Pulmonary artery endothelial cell (primary cell): ENCODE data around the gene S100A2. TPM values are rescaled to one million over a fixed set of nuclear protein-coding genes. Genes with fewer than 3 reads are reported as not detected.

ENCODE experiments used
- DNase-seq: peaks from one replicate; pipeline ENCODE4 v3.0.0-alpha.2; 2011; ENCODE audit warnings: low read depth, low spot score
- total RNA-seq: library from RNA; depleted of rRNA; stranded (reverse); fragments of >200 nt; gene quantifications from 2 replicates; pipeline ENCODE4 v1.2.3, GENCODE V29; 2014

Gene S100A2
- 1.6 and 2.2 TPM in 2 replicates for total RNA-seq

DNA sequence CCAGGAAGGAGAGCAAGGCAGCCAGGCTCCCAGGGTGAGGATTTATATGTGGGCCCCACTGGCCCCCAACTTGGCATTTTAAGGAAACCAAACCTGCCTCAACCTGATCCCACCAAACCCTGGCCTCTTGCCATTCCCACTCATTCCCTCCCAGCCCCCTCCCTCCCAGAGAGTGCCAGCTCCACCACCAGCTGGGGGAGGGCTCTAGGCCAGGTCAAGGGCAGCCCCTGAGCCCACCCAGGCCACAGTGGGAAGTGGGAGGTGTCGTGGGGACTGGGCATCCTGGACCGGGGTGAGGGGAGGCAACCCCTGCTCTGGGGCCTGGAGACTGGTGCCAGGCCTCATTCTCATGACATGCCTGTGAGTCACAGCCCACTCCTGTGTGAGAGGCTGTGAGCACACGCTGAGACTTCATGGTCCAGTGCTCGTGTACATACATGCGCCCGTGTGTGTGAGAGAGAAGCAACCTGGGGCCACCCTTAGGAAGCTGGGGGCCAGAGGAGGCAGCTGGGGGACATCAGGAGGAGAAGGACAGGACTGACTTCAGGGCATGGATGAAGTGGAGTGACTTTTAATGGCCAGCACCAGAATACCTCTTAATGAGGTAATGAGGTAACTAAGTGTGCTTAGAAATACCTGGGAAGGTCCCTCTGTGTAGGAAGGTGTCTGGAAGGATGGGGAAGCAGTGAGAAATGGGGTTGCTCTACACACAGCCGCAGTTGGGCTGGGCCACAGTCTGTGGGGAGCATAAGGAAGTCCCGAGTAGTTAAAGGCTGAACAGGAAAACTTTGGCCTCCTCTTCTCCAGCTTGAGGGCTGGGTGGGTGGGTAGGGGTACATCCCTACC, at the start of gene S100A2:
Gene S100A2 (minus strand): TSS at position 316 of the 846 bp plus-strand sequence. CDS start 1,967 bp downstream, outside the sequence.
- peak; percentile 53 for DNase-seq

DNA sequence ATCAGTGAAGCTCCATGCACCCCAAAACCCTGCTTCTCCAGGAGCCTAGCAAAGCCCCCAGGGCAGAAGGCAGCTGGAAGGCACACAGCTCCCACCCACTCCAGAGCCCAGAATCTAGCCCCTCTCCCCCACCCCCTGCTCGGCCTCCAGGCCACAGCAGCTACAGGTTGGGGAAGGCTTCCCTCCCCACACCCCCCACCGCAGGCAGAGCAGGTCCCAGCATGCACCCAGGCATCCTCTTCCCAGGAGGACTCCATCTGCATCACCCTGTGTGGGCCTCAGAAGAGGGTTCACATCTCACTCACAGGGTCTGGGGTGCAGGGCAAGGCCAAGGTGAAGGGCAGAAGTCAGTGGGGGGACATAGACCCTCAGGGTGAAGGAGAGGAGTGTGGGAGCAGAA, 49.8 kb upstream of the S100A2 start:
- no peak for DNase-seq

DNA sequence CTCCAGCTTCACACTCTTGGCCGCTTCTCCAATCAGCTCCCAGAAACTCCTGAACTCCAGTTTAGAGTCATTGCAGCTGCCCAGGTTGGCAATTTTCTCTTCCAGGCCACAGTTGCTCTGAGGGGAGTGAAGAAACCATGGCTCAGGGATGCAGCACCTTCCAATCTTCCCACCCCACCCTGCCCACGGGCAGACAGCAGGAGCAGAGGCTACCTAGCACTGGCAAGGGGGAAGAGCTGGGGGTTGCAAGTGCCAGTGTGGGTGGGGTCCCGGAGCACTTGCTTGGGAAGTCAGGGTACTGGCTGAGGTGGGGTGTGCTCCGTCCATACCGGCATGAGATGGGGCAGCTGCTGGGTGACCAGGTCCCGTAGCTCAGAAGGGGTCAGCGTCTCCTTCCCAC, 49.3 kb upstream of the S100A2 start:
- no peak for DNase-seq

DNA sequence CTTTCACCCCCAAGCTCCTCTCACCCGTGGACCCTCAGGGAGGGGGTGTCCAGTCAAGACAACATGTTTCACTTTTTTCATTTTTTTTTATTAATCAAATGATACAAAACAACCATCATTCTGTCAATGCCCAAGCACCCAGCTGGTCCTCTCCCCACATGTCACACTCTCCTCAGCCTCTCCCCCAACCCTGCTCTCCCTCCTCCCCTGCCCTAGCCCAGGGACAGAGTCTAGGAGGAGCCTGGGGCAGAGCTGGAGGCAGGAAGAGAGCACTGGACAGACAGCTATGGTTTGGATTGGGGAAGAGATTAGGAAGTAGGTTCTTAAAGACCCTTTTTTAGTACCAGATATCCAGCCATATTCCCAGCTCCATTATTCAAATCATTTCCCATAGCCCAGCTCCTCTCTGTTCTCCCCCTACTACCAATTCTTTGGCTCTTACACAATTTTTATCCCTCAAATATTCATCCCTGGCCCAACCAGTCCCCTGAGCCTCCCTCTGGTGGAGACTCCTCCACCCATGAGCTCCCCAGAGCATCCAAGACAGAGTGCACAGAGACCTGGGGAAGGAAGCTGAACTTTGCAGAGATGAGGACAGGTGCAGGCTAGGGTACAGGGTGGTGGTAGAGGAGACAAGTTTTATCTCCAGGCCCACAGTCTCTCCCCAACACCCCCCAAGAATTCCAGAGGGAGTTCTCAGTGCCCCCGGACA, 48.7 kb upstream of the S100A2 start:
- no peak for DNase-seq

DNA sequence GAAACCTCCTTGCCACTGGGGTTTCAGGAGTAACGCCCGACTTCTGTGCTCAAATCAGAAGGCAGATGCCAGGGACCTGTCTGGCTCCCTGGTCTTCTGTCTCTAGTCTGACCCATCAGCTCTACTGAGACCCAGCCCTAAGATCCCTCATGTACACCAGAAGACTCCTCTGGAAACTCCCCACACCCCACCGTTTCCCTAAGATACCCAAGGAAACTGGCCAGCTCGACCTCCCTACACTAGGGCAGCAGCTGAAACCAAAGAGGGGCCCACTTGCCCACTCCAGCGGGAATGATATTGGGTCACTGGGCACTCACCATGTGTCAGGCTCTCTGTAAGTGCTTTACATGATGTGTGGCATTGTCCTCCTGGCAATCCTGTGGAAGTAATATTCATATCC, 47.8 kb upstream of the S100A2 start:
- DNase-seq = no peak

DNA sequence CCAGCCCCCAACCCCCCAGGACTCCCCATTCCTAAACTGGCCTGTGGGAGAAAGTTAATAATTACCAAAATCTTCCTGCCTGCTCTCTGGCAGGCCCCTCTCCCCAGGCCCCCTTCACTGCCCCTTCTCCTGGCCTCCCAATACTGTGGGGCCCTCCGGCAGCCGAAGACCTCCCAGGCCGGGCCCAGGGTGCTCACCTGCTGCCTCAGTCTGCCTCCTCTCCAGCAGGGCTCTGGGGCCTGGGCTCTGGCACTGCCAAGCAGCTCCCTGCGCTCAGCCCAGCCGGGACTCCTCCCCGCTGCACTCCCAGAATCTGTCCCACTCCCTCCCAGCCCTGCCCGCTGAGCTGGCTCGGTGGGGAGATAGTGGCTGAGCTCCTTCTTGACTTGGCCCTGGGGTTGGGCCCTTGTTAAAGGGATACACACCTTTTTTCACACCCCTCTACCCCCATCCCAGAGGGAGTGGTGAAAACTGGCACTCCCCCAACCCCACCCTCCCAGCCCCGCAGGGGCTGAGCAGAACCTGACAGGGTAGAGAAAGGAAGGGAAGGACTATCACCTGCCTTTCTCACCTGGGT, 47.2 kb upstream of the S100A2 start, which contains the start of gene S100A16:
Gene S100A16 (minus strand): TSS at position 383 of the 577 bp plus-strand sequence. CDS start 4,986 bp downstream, outside the sequence.
- no peak for DNase-seq

DNA sequence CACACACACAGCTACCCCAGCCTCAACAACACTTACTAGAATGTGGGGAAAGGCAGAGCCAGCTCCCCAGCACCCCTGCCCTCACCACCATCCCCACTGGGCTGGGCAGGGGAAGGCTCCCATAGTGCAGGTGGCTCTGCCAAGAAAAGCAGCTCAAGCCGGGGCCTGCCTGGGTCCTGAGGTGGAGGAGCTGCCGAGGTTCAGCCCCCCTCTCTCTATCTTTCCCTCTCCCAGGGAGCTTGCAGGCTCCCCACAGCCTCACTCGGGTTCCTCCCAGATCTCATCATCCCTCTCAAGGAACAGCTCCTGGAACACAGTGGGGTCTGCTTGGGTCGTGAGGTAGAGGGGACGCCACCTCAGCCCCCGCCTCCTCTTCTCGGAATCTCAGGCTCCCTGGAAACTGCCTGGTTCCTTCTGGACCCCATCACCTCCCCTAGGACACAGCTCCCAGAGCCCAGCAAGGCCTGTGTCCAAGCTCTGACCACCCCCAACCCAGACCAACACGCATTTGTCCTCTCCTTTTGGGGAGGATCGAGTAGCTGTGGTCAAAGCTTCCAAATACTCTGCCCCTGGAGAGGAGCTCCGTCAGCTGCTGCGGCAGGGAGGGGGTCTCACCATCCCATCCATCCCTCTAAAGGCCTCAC, 46.6 kb upstream of the S100A2 start:
- no peak for DNase-seq

DNA sequence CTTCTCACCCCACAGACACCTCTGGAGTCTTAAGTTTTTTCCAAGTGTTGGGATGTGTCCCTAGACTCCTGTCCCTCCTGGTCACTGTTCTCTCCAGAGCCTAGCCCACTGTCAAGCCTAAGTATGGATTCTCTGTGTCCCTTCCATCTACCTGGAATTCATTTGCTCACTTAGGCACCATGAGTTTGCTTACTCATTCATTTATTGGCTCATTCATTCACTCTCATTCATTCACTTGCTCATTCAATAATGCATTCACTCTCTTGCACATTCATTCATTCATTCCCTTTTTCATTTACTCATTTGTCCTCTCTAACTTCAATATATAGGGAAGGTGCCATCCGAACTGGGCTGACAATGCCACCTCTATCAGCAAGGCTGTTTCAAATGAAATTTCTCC, 45.7 kb upstream of the S100A2 start:
- DNase-seq = no peak

DNA sequence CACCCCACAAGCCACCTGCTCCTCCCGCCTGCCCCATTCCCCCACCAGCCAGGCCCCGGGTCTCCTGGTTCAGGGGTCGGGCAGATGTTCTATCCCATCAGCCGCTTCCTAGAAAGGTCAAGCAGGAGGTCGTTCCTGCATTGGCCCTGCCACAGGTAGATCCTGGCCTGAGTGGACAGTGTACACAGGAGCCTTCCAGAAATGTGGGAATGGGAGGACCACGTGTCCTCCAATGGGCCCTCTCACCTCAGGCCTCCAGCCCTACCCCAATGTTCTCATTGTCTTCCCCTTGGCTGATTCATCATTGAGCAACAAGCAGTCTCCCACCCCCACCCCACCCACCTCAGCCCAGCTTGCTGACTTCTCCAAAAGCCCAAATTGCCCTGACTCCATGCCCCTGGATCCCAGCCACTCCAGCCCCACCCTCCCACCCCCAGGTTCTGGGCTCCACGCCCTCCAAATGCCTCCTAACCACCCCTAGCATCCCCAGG, 45.2 kb upstream of the S100A2 start:
- DNase-seq = no peak

DNA sequence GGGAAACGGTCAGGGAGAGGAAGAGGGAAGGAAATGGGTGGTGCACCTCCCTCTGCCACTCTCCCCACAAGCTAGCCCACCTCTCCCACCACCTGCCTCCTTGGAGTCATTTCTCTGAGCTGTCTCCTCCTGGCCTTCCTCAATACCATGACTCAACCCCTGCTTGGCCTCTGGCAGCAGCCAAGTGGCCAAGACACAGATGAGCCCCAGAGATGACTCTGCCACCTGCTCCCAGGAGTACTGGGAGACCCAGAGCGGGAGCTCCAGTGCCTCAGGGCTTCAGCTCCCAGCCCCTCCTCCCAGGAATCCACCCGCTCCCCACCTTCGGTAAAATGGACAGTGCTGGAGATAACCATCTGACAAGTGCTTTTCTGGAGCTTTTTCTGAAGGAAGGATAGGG, 44.7 kb upstream of the S100A2 start:
- DNase-seq = no peak

DNA sequence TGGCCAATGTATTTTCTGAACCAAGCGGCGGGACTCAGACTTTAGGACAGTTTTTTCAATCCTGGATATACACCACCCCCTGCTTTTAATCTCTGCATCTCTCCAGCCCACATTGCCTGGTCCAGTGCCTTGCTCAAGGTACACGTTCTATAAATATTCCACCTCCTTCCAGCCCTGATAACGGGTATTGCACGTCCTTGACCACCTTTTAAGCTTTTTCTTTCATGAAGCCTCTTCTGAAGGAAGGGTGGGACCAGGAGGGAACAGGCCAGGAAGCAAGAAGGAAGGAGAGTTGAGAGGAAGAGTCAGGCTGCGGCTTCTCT, 43.9 kb upstream of the S100A2 start:
- DNase-seq = no peak

DNA sequence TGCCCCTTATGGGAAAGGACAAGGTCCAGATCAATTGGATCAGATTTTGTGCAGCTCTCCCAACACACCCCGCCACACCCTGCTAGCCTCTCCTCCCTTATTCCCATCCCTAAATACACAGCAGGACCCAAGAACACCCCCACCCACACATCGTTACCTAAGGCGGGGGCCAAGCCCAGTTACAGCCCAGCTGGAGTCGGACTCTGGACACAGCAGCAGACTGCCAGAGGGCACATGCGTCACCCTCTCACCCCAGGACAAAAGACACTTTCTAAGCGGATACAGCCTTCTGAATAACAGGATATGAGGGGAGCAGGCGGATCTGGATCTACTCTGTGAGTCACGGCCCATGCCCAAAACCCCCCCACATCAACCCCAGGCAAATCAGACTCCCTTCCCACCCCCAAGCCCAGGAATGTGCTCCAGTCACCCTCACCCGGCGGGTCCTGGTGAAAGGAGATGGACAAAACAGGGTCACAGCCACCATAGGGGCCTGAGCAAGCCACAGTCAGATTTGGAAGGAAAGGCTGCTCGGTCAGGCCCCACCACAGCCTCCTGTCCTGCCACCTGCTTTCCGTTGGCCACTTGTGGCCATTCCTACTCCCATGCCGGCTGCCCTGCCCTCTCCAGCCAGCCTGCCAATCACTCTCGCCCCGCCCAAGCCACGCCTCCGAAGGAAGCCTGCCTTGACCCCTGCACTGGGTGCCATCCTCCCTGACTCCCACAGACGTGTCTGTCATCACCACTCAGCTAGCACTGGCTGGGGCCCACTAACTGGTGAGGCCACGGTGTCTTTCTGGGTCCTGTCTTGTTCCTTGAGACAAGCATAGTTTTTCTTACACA, 43.3 kb upstream of the S100A2 start:
- DNase-seq = peak; percentile 97

DNA sequence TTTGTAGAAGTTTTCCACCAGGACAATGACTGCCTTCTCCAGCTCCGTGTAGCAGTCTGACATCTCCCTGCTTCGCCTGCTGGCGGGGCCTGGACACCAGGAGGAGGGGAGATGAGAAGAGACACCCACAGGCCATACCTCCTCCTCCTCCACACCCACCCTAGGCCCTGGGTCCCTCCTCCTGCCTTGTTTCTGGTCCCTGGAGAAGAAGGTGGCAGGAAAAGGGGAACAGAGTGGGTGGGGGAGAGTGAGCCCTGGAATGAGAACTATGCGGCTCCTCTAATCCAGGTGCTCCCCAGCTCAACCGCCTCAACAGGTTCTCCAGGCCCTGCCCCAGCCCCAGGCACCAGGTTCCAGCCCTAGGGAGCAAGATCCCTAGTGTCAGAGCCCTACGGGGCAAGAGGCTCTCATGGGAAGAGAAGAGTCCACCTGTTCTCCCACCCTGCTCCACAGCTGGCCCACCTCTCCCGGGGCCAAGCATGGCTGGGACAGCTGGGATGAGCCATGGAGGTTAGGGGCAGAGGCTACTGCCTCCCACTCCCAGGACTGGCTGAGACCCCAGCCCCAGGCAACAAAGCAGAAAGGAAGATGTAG, 42.5 kb upstream of the S100A2 start:
- DNase-seq = no peak

DNA sequence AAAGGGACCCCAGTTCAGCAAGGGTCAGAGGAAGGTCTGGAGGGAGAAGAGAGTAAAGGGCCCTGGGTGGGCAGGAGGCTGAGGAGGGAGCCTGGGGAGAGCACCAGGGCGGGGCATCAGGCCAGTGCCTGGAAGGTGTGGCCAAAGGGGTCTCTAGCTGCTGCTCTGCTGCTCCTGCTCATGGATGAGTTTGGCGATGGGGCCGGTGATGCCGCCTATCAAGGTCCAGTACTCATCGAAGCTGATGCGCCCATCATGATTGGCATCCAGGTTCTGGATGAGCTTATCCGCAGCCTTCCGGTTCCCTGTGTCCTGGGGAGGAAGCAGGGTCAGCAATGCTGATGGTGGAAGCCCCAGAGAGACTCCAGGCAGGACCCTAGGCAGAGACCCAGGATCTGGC, 41.7 kb upstream of the S100A2 start:
- no peak for DNase-seq

DNA sequence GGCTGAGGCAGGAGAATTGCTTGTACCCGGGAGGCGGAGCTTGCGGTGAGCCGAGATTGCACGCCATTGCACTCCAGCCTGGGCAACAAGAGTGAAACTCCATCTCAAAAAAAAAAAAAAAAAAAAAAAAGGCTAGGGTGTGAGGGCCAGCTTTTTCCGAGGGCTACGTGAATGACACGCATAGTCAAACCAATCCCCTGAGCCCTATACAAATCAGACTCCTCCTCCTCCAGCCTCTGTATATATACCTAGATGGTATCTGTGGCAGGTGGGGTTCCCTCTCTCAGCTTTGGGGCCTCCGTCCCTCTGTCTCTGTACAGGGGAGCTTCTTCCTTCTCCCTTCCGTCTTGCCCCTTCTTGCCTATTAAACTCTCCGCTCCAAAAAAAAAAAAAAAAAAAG, 40.5 kb upstream of the S100A2 start:
- DNase-seq = no peak

DNA sequence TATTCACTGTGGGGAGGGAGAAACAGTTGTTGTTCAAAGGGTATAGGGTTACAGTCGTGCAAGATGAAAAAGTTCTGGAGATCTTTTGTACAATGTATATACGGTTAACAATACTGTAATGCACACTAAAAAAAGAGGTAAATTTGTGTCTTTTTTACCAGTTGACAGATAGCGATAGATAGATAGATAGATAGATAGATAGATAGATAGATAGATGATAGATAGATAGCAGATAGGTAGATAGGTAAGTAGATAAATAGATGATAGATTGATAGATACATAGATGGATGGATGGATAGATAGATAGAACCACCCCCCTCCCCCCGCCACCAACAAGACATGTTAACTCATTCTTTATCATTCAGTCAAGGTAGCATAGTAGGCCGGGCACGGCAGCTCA, 37.1 kb upstream of the S100A2 start:
- DNase-seq = no peak

DNA sequence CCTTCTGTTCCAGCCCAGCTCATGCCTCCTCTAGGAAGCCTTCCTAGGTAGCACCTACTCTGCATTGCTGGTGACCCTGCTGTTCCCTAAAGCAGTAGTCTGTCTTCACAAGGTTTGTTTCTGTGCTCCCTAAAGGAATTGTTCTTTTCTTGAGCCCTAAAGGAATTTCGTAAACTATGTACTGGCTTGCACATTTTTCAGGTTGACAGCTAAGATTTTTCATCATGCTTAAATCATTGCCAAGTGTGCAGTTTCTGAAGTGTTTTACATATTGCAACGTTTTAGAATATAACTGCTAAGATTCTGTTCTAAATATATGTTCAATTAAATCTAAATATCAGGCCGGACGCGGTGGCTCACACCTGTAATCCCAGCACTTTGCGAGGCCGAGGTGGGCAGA, 34.2 kb upstream of the S100A2 start:
- DNase-seq = no peak

DNA sequence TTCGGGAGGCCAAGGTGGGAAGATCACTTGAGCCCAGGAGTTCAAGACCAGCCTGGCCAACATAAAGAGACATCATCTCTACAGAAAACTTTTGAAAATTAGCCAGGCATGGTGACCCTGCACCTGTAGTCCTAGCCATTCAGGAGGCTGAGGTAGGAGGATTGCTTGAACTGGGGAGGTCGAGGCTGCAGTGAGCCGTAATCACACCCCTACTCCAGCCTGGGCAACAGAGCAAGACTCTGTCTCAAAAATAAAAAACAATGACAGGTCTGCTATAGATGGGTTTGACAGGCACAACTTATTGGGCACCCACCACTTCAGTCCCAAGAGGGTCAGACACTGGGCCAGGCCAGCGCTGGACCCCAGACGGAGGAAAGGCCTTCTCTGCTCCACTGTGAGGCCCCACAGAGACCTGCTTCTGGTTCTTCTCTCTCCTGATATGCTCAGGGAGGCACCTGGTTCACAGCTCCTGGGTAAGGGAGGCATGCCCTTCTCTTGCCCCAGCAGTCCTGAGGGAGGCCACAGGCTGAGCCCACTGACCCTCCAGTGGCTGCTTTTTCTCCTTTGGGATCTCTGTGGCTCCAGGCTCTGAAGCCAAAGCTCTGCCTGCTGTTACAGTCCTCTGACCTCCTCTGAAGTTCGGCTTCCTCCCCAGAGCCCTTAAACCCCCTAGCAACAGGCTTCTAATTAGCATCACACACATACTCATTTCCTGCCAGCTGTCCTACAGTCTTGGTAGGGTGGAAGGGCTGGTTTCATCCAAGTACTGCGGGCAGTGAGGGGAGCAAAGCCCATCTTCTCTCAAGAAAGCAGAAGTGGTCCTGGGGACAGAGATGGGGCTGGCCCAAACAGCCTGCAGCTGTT, 32.9 kb upstream of the S100A2 start:
- peak; percentile 75 for DNase-seq

DNA sequence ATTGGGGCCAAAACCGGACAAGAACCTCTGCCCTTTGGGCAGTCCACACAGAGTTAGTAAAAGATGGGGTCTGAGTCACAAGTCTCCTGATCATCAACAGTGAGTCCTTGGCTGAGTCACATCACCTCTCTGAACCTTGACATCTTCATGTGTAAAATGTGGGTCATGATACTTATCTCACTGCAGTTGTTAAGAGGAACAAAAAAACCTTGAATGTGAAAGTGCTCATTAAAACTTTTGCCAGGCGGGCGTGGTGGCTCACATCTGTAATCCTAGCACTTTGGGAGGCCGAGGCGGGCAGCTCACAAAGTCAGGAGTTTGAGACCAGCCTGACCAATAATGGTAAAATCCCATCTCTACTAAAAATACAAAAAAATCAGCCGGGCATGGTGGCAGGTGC, 31.6 kb upstream of the S100A2 start:
- DNase-seq = no peak

DNA sequence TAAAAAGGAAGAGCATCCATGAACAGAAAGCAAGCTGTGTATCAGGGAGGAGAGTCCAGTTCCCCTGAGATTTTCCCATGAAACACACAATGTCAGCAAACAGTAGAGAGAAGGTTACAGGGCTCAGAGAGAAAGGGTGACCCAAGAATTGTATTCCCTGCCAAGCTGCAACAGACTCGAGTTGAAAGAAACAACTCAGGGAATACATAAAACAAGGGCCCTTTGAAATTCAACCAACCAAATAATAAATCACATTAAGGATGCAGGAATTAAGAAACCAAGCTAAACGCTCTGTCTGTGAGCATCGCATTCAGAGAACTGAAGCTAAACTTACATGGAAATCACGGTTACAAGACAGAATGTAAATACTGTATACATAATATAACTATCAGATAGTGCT, 27.1 kb upstream of the S100A2 start:
- no peak for DNase-seq
